MM.1S (cell line): ENCODE results near the gene RNF2.
"Not testable (repeated sequence)": the region's sequence is repeated elsewhere in the genome, so short reads cannot be mapped to it uniquely, and the experiment has no call there.

ENCODE experiments used
- DNase-seq: peaks from one replicate; pipeline ENCODE4 v3.0.0-alpha.2; 2015
- H2AFZ ChIP-seq: fragments of 300-600 bp; sonication (generic); 2 replicates; pipeline ENCODE4 v1.6.0; 2016; ENCODE audit warnings: antibody characterized with exemption, low read length
- H3F3A ChIP-seq: fragments of 300-600 bp; sonication (generic); 2 replicates; pipeline ENCODE4 v1.6.1; 2016; ENCODE audit warnings: mild to moderate bottlenecking, antibody characterized with exemption, low read length, moderate library complexity, mixed read lengths; ENCODE audit not compliant: insufficient read depth
- H3K27ac ChIP-seq: fragments of 300-600 bp; sonication (generic); 2 replicates; pipeline ENCODE4 v1.5.1; 2016; ENCODE audit warnings: mild to moderate bottlenecking, low read length
- H3K27me3 ChIP-seq: fragments of 300-600 bp; sonication (generic); replicated peaks from 2 replicates; pipeline ENCODE4 v1.6.0; 2016; ENCODE audit warnings: low read length; ENCODE audit not compliant: insufficient read depth
- H3K36me3 ChIP-seq: fragments of 300-600 bp; sonication (generic); replicated peaks from 2 replicates; pipeline ENCODE4 v1.6.1; 2016; ENCODE audit warnings: mild to moderate bottlenecking, low read length, mixed read lengths; ENCODE audit not compliant: insufficient read depth
- H3K4me1 ChIP-seq: fragments of 300-600 bp; sonication (generic); 2 replicates; pipeline ENCODE4 v1.6.1; 2016; ENCODE audit warnings: low read length, mixed read lengths
- H3K4me2 ChIP-seq: fragments of 300-600 bp; sonication (generic); 2 replicates; pipeline ENCODE4 v1.6.0; 2016; ENCODE audit warnings: low read depth, low read length
- H3K4me3 ChIP-seq: fragments of 300-600 bp; sonication (generic); 2 replicates; pipeline ENCODE4 v1.5.1; 2016; ENCODE audit warnings: low read length, mixed read lengths
- H3K79me2 ChIP-seq: fragments of 300-600 bp; sonication (generic); 2 replicates; pipeline ENCODE4 v1.6.1; 2016; ENCODE audit warnings: mixed run types, low read length, mixed read lengths
- H3K9ac ChIP-seq: fragments of 300-600 bp; sonication (generic); 2 replicates; pipeline ENCODE4 v1.6.1; 2016; ENCODE audit warnings: low read length, mixed read lengths
- H3K9me2 ChIP-seq: fragments of 300-600 bp; sonication (generic); replicated peaks from 2 replicates; pipeline ENCODE4 v1.6.1; 2016; ENCODE audit warnings: mild to moderate bottlenecking, low read length, mixed read lengths; ENCODE audit not compliant: insufficient read depth
- H3K9me3 ChIP-seq: fragments of 300-600 bp; sonication (generic); replicated peaks from 2 replicates; pipeline ENCODE4 v1.6.1; 2016; ENCODE audit warnings: mild to moderate bottlenecking, low read length, mixed read lengths; ENCODE audit not compliant: insufficient read depth
- H4K20me1 ChIP-seq: fragments of 300-600 bp; sonication (generic); 2 replicates; pipeline ENCODE4 v1.6.1; 2016; ENCODE audit warnings: mild to moderate bottlenecking, low read length, moderate library complexity, mixed read lengths; ENCODE audit not compliant: insufficient read depth
- CTCF ChIP-seq: fragments of 300-600 bp; sonication (generic); IDR thresholded peaks from 2 replicates; pipeline ENCODE4 v1.5.1; 2016; ENCODE audit warnings: antibody characterized with exemption, low read length, mixed read lengths
- EZH2 ChIP-seq: fragments of 300-600 bp; sonication (generic); optimal IDR thresholded peaks from 2 replicates; pipeline ENCODE3; 2017; ENCODE audit warnings: low read depth, mild to moderate bottlenecking, antibody characterized with exemption, low read length, mixed read lengths
- EZH2phosphoT487 ChIP-seq: fragments of 300-600 bp; sonication (generic); IDR thresholded peaks from 2 replicates; pipeline ENCODE4 v1.6.1; 2018; ENCODE audit warnings: antibody characterized with exemption, low read length

The RNF2 gene

DNA sequence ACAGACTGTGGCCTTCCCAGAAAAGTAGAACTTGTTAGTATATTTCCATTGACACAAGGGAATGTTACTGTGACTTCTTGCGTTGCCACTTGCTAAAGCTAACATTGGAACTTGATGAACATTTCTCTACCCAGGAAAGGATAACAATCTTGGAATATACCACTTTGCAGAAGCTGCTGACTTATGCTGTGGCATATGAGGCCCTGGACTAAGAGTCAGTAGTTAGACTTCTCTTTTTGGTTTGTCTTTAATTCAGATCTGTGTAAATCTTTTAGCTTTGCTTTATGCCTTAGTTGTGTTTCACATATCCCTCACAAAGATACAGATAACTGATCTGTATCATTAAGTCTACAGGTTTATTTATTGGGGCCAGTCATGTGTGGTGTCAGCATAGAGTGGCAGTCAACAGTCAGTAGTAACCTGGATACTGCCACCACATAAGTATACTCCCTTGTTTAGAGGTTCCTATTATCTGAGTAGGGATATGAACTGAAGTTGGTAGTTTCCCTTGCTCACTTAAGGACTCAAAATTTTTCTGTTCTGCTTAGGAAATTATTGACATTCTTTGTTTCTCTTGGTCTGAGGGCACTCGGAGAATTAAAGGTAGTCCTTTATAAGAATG is 14.7 kb downstream of the RNF2 start:
- H3K79me2 ChIP-seq = peaks cover 5% of the 10 kb centered on the region; the same call in 1 of the 2 replicates

DNA sequence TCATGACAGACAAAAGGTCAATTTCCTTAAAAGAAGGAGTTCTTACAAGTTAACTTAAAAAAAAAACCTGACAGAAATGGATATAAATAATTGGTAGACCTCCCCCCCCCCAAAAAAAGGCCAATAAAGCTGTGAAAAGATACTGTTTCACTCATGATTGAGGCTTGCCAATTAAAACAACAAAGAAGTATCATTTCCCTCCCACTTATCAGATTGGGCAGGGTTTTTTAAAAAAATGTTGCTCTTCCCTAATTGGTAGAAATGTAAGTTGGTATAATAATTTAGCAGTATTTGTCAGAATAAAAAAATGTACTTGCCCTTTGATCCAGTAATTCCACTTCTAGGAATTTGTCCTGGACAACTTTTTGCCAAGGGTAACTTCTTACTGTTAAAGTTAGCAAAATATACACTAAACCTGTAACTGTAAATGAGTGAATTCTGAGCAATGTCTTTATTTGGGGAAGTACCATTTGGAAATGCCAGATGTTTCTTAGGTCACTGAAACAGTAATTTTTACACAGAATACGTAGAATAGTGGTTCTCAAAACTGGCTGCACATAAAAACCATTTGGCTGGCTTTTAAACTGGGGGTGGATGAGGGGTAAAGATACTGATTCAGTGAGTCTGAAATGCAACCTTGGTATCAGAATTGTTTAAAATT is 17.5 kb downstream of the RNF2 start:
- H2AFZ ChIP-seq = no peak overlapping the region
- no peak overlapping the region for H3K9ac ChIP-seq
- peaks cover 5% of the 10 kb centered on the region; the same call in 1 of the 2 replicates for H3K79me2 ChIP-seq
- H3K9me2 ChIP-seq = no peaks in the 10 kb centered on the region
- no peaks in the 10 kb centered on the region for H3K27me3 ChIP-seq
- TF ChIP-seq EZH2 (no peak), CTCF (no peak), EZH2phosphoT487 (no peak)
- no peak overlapping the region for H3K27ac ChIP-seq
- no peak overlapping the region for H3K4me2 ChIP-seq
- H4K20me1 ChIP-seq = no peaks in the 10 kb centered on the region
- no peaks in the 10 kb centered on the region for H3K4me1 ChIP-seq
- no peak overlapping the region for H3K4me3 ChIP-seq
- no peaks in the 10 kb centered on the region for H3K9me3 ChIP-seq
- H3F3A ChIP-seq = no peaks in the 10 kb centered on the region
- no peaks in the 10 kb centered on the region for H3K36me3 ChIP-seq
- DNase-seq = no peak

More for the DNA sequence above, 14.7 kb downstream of the RNF2 start:
- no peak for DNase-seq
- no peaks in the 10 kb centered on the region for H3K4me1 ChIP-seq
- no peak overlapping the region for H3K4me2 ChIP-seq
- H3K9me3 ChIP-seq = no peaks in the 10 kb centered on the region
- H3K27ac ChIP-seq = no peak overlapping the region
- H3K9ac ChIP-seq = no peak overlapping the region
- H3K36me3 ChIP-seq = no peaks in the 10 kb centered on the region
- no peaks in the 10 kb centered on the region for H3F3A ChIP-seq
- H3K9me2 ChIP-seq = no peaks in the 10 kb centered on the region
- no peak overlapping the region for H2AFZ ChIP-seq
- no peaks in the 10 kb centered on the region for H3K27me3 ChIP-seq
- H3K4me3 ChIP-seq = no peak overlapping the region
- H4K20me1 ChIP-seq = no peaks in the 10 kb centered on the region
- TF ChIP-seq CTCF (no peak), EZH2 (no peak)

- Histone ChIP-seq H3K27ac (no peak overlapping the region), H3K79me2 (peaks cover 5% of the 10 kb centered on the region; the same call in 1 of the 2 replicates), H3K9me2 (no peaks in the 10 kb centered on the region), H3K4me2 (no peak overlapping the region), H3K4me1 (no peaks in the 10 kb centered on the region), H3K4me3 (no peak overlapping the region), H3K27me3 (no peaks in the 10 kb centered on the region), H3K9ac (no peak overlapping the region), H2AFZ (no peak overlapping the region), H3K36me3 (no peaks in the 10 kb centered on the region), H4K20me1 (no peaks in the 10 kb centered on the region), H3K9me3 (no peaks in the 10 kb centered on the region), H3F3A (no peaks in the 10 kb centered on the region)
- no peak for TF ChIP-seq EZH2
- no peak for TF ChIP-seq CTCF
- TF ChIP-seq EZH2phosphoT487 = no peak
- no peak for DNase-seq
Measured at GRCh38 chr1:185063719-185064118, 18.4 kb downstream of the RNF2 start.

GRCh38 chr1:185065006-185065405 is 19.6 kb downstream of the RNF2 start:
- H3K4me2 ChIP-seq, H3K27ac ChIP-seq, H3K79me2 ChIP-seq, H3K9me2 ChIP-seq, H3K4me1 ChIP-seq, H3K9me3 ChIP-seq, H2AFZ ChIP-seq, H3K27me3 ChIP-seq, H4K20me1 ChIP-seq, H3K9ac ChIP-seq, DNase-seq, H3K4me3 ChIP-seq, H3K36me3 ChIP-seq, H3F3A ChIP-seq: not testable (repeated sequence)
